Astrocyte (in vitro differentiated cells and primary cell): Measurements from ENCODE around the gene CSK. TPM values are rescaled to one million over a fixed set of nuclear protein-coding genes. Genes with fewer than 3 reads are reported as not detected.

Experiments used
- DNase-seq: peaks from one replicate; pipeline ENCODE4 v3.0.0-alpha.2; 2010; ENCODE audit warnings: low read depth
- FAIRE-seq: peaks from 2 replicates; lab custom pipeline; 2011; peaks lifted over from hg19 to GRCh38; lab: Jason Lieb, UNC
- H2AFZ ChIP-seq: 2 replicates; pipeline ENCODE4 v1.6.0; 2012; ENCODE audit warnings: low read depth, low read length, inconsistent platforms
- H3K27ac ChIP-seq: 2 replicates; pipeline ENCODE4 v1.5.1; 2011; ENCODE audit warnings: low read depth, low read length, inconsistent platforms
- H3K27me3 ChIP-seq: 2 replicates; pipeline ENCODE4 v1.6.0; 2011; ENCODE audit warnings: low read length, inconsistent platforms; ENCODE audit not compliant: insufficient read depth
- H3K36me3 ChIP-seq: 2 replicates; pipeline ENCODE4 v1.5.1; 2011; ENCODE audit warnings: low read length, inconsistent platforms; ENCODE audit not compliant: insufficient read depth
- H3K4me1 ChIP-seq: 2 replicates; pipeline ENCODE4 v1.5.1; 2011; ENCODE audit warnings: low read length, inconsistent platforms; ENCODE audit not compliant: insufficient read depth
- H3K4me2 ChIP-seq: 2 replicates; pipeline ENCODE4 v1.6.0; 2012; ENCODE audit warnings: low read length, inconsistent platforms
- H3K4me3 ChIP-seq: 2 replicates; pipeline ENCODE4 v1.5.1; 2011; ENCODE audit warnings: low read depth, mild to moderate bottlenecking, low read length, inconsistent platforms; ENCODE audit not compliant: insufficient read depth
- H3K79me2 ChIP-seq: 2 replicates; pipeline ENCODE4 v1.6.0; 2012; ENCODE audit warnings: mild to moderate bottlenecking, low read length, inconsistent platforms; ENCODE audit not compliant: insufficient read depth
- H3K9ac ChIP-seq: 2 replicates; pipeline ENCODE4 v1.6.0; 2012; ENCODE audit warnings: mild to moderate bottlenecking, low read length, inconsistent platforms
- H3K9me3 ChIP-seq: 2 replicates; pipeline ENCODE4 v1.5.1; 2012; ENCODE audit warnings: low read depth, mild to moderate bottlenecking, low read length, inconsistent platforms; ENCODE audit not compliant: insufficient read depth
- H4K20me1 ChIP-seq: 2 replicates; pipeline ENCODE4 v1.6.0; 2012; ENCODE audit warnings: low read length, inconsistent platforms; ENCODE audit not compliant: insufficient read depth
- H3K27ac Mint-ChIP-seq: one replicate; pipeline ENCODE4 v1.8.0; 2021; ENCODE audit warnings: mild to moderate bottlenecking, mixed read lengths; ENCODE audit not compliant: unreplicated experiment
- H3K27me3 Mint-ChIP-seq: one replicate; pipeline ENCODE4 v1.8.0; 2021; ENCODE audit warnings: low read depth, mixed read lengths; ENCODE audit not compliant: unreplicated experiment
- H3K36me3 Mint-ChIP-seq: one replicate; pipeline ENCODE4 v1.8.0; 2021; ENCODE audit warnings: low read depth, mixed read lengths; ENCODE audit not compliant: unreplicated experiment
- H3K4me1 Mint-ChIP-seq: one replicate; pipeline ENCODE4 v1.8.0; 2021; ENCODE audit warnings: low read depth, mixed read lengths; ENCODE audit not compliant: unreplicated experiment
- H3K4me3 Mint-ChIP-seq: one replicate; pipeline ENCODE4 v1.8.0; 2021; ENCODE audit warnings: mild to moderate bottlenecking, moderate library complexity, mixed read lengths; ENCODE audit not compliant: unreplicated experiment
- H3K9me3 Mint-ChIP-seq: one replicate; pipeline ENCODE4 v1.8.0; 2021; ENCODE audit warnings: mild to moderate bottlenecking, mixed read lengths; ENCODE audit not compliant: unreplicated experiment
- EZH2 ChIP-seq: IDR thresholded peaks from 2 replicates; pipeline ENCODE4 v1.6.1; 2012; ENCODE audit warnings: mild to moderate bottlenecking, low read length, inconsistent platforms; ENCODE audit not compliant: insufficient read depth
- total RNA-seq: library from RNA; stranded (reverse); gene quantifications from 2 replicates; pipeline ENCODE4 v1.2.1, GENCODE V29; 2021
- TF ChIP-seq, protein P1 (sequence below): IDR thresholded peaks from 2 replicates; pipeline ENCODE4 v1.5.1; 2011; ENCODE audit warnings: low read depth, mild to moderate bottlenecking, inconsistent platforms, low read length, moderate library complexity; ENCODE audit not compliant: insufficient read depth

Gene CSK
- total RNA-seq, 1 donor from 2014 or later, result 49.8 TPM

DNA sequence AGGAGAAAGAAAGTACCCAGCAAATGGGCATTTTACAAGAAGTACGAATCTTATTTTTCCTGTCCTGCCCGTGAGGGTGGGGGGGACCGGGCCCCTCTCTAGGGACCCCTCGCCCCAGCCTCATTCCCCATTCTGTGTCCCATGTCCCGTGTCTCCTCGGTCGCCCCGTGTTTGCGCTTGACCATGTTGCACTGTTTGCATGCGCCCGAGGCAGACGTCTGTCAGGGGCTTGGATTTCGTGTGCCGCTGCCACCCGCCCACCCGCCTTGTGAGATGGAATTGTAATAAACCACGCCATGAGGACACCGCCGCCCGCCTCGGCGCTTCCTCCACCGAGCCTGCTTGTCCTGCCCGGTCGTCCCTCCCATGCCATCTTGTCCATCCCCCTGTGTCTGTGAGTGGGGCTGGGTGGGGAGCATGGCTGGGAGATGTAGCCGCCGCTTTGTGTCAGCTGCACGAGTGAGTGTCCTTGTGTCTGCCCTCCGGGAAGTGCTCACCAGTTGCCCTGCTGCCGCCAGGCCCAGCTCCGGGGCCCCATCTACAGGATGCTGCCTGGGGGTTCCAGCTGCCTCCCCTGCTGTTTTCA is 21.1 kb downstream of the CSK start:
- H3K36me3 ChIP-seq, result peaks cover 6% of the 10 kb centered on the region

DNA sequence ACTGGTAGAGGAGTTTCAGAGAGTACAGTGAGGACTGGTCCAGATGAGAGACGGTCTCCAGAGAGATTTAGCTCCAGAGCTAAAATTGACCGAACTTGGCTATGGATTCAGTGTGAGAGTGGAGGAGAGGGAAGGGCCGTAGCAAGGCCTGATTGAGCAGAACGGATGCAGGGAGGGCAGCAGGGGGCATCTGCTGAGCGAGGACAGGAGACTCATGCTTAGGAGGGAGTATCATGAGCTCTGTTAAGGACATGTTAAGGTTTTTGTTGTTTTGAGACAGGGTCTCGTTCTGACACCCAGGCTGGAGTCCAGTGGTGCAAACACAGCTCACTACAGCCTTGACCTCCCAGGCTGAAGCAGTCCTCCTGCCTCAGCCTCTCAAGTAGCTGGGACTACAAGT is 23.1 kb downstream of the CSK start:
- H3K4me1 Mint-ChIP-seq, result peaks cover 10% of the 10 kb centered on the region
- Histone ChIP-seq H3K27me3 (no peaks in the 10 kb centered on the region), H3K4me2 (no peak overlapping the region), H3K36me3 (peaks cover 1% of the 10 kb centered on the region), H3K27ac (no peak overlapping the region), H4K20me1 (peaks cover 11% of the 10 kb centered on the region), H3K9ac (no peak overlapping the region), H3K9me3 (no peaks in the 10 kb centered on the region), H3K4me1 (peaks cover 8% of the 10 kb centered on the region), H3K4me3 (no peak overlapping the region), H2AFZ (no peak overlapping the region), H3K79me2 (no peaks in the 10 kb centered on the region)
- no peaks in the 10 kb centered on the region for H3K27me3 Mint-ChIP-seq
- H3K9me3 Mint-ChIP-seq, result no peaks in the 10 kb centered on the region
- FAIRE-seq (no peak), DNase-seq (no peak)
- H3K27ac Mint-ChIP-seq, result no peak overlapping the region
- H3K4me3 Mint-ChIP-seq, result no peak overlapping the region
- no peak for TF ChIP-seq EZH2
- TF ChIP-seq, protein P1, sequence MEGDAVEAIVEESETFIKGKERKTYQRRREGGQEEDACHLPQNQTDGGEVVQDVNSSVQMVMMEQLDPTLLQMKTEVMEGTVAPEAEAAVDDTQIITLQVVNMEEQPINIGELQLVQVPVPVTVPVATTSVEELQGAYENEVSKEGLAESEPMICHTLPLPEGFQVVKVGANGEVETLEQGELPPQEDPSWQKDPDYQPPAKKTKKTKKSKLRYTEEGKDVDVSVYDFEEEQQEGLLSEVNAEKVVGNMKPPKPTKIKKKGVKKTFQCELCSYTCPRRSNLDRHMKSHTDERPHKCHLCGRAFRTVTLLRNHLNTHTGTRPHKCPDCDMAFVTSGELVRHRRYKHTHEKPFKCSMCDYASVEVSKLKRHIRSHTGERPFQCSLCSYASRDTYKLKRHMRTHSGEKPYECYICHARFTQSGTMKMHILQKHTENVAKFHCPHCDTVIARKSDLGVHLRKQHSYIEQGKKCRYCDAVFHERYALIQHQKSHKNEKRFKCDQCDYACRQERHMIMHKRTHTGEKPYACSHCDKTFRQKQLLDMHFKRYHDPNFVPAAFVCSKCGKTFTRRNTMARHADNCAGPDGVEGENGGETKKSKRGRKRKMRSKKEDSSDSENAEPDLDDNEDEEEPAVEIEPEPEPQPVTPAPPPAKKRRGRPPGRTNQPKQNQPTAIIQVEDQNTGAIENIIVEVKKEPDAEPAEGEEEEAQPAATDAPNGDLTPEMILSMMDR, result no peak
- H3K36me3 Mint-ChIP-seq, result peaks cover 4% of the 10 kb centered on the region

More for the DNA sequence above, 21.1 kb downstream of the CSK start:
- Histone ChIP-seq H2AFZ (no peak overlapping the region), H3K27me3 (no peaks in the 10 kb centered on the region), H3K4me3 (no peak overlapping the region), H3K9ac (no peak overlapping the region), H3K79me2 (peaks cover 12% of the 10 kb centered on the region), H3K9me3 (no peaks in the 10 kb centered on the region), H3K27ac (no peak overlapping the region), H3K4me1 (peaks cover under 1% of the 10 kb centered on the region), H3K4me2 (no peak overlapping the region), H4K20me1 (peaks cover 29% of the 10 kb centered on the region)
- Mint-ChIP-seq H3K27ac (no peak overlapping the region), H3K36me3 (peaks cover 4% of the 10 kb centered on the region), H3K9me3 (no peaks in the 10 kb centered on the region), H3K4me3 (no peak overlapping the region), H3K4me1 (peaks cover 2% of the 10 kb centered on the region), H3K27me3 (no peaks in the 10 kb centered on the region)
- TF ChIP-seq EZH2, result no peak
- TF ChIP-seq, protein P1, result no peak
- DNase-seq, result no peak
- FAIRE-seq, result no peak

DNA sequence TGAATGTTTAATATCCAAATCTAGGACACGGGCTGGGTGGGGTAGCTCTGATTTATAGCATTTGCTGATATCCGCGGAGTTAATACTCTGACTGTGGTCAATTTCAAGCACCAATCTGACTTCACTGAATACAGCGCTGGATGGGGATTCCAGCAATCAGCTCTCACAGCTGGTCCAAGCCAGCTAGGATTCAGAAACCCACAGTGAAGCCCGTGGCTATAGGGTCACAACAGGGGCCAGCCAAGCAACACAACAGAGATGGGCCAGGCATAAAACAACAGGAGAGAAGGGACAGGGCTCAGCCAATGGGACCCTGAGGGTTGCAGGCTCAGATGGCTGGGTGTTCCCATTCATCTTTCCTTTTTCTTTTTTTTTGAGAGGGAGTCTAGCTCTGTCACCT is 25.4 kb downstream of the CSK start:
- peaks cover 5% of the 10 kb centered on the region for H4K20me1 ChIP-seq
- Mint-ChIP-seq H3K9me3 (no peaks in the 10 kb centered on the region), H3K27ac (no peak overlapping the region), H3K4me3 (no peak overlapping the region), H3K4me1 (peaks cover 11% of the 10 kb centered on the region), H3K36me3 (peaks cover 2% of the 10 kb centered on the region), H3K27me3 (no peaks in the 10 kb centered on the region)
- no peaks in the 10 kb centered on the region for H3K9me3 ChIP-seq
- H3K27me3 ChIP-seq, result no peaks in the 10 kb centered on the region
- H3K27ac ChIP-seq, result no peak overlapping the region
- H3K4me3 ChIP-seq, result no peak overlapping the region
- H3K4me1 ChIP-seq, result peaks cover 8% of the 10 kb centered on the region
- FAIRE-seq (no peak), DNase-seq (no peak)
- H3K9ac ChIP-seq, result no peak overlapping the region
- no peak overlapping the region for H2AFZ ChIP-seq
- H3K79me2 ChIP-seq, result no peaks in the 10 kb centered on the region
- TF ChIP-seq, protein P1, result no peak
- no peak for TF ChIP-seq EZH2
- H3K4me2 ChIP-seq, result no peak overlapping the region
- no peaks in the 10 kb centered on the region for H3K36me3 ChIP-seq
